ENCODE measurements around the gene PTPN23.
"Not testable (repeated sequence)": the region's sequence is repeated elsewhere in the genome, so short reads cannot be mapped to it uniquely, and the experiment has no call there.

The PTPN23 gene

DNA sequence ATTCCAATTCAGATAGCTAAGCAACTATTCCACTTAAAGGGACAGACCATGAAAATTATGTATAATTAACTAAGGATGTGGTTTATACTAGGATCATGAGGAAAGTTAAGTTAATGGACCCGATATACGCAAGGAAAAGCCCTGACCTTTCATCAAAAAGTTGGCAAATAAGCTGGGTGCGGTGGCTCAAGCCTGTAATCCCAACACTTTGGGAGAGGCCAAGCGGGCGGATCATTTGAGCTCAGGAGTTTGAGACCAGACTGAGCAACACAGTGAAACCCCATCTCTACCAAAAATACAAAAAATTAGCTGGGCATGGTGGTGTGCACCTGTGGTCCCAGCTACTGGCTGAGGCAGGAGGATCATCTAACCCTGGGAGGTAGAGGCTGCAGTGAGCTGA, 55.4 kb downstream of the PTPN23 start:
- no peak overlapping the region for H3K4me3 ChIP-seq (ENCODE audit: low read depth in 1 of 2, low read length in 2 of 2)
- H3K9ac ChIP-seq (ENCODE audit: low read length): no peak overlapping the region
- H3K4me1 ChIP-seq (ENCODE audit: insufficient read depth, low read length): no peaks in the 10 kb centered on the region
- H3K36me3 ChIP-seq (ENCODE audit: insufficient read depth, low read length): peaks cover 36% of the 10 kb centered on the region
- H3K27me3 ChIP-seq (ENCODE audit: control insufficient read depth in 1 of 2, insufficient read depth in 2 of 2, low read length in 2 of 2): no peaks in the 10 kb centered on the region
- no peaks in the 10 kb centered on the region for H3K9me3 ChIP-seq (ENCODE audit: low read length)
- H3K27ac ChIP-seq (ENCODE audit: low read depth, low read length): no peak overlapping the region

DNA sequence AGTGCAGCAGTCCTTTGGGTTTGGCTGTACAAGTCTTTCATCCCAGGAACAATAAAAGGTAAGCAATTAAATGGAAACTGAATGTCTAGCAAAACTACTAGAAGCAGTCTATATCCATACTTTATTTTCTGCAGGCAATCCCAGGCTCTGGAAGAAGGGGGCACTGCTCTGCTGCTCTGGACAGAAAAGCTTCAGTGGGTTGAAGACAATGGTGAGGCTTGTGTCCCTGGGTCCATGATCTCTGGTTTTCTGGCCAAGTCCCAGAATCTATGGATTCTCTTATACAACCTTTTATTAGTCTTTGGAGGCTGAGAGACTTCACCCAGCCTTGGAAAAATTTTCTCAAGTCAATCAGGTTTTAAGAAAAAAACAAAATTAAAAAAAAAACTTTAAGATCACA, 59.3 kb downstream of the PTPN23 start:
- Histone ChIP-seq H3K27ac (ENCODE audit: low read depth, low read length) (no peak overlapping the region), H3K36me3 (ENCODE audit: insufficient read depth, low read length) (peaks cover 23% of the 10 kb centered on the region), H3K9me3 (ENCODE audit: low read length) (no peaks in the 10 kb centered on the region), H3K9ac (ENCODE audit: low read length) (no peak overlapping the region), H3K4me1 (ENCODE audit: insufficient read depth, low read length) (peaks cover 13% of the 10 kb centered on the region), H3K4me3 (ENCODE audit: low read depth in 1 of 2, low read length in 2 of 2) (no peak overlapping the region), H3K27me3 (ENCODE audit: control insufficient read depth in 1 of 2, insufficient read depth in 2 of 2, low read length in 2 of 2) (no peaks in the 10 kb centered on the region)

DNA sequence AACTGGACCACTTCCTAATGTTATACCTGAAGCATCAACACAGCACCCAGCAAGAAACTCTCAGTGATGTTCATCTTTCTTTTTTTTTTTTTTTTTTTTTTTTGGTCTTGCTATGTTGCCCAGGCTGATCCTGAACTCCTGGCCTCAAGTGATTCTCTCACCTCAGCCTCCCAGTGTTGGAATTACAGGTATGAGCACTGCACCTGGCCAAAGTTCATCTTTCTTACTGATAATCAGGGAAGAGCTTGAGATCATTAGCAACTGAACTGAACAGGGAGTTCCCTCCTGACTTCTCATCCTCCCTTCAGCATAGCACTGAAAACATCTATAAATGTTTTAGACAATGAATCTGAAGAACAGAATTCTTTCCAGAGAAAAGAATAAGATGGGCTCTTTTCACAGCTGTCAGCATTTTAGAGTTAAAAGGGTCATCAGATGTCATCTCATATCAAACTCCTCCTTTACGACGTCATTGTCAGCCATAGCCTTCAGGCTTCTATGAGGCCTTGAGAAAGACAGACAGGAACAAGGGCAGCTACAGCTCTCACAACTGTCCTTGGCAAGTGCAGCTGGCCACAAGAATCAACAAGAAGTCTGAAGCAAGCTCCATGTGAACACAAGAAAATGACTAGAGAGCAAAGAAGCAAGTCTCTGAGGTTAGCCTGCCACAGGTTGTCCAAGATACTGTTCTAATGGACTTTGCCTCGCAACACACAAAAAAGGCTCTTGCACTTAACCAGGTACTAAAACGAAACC, 61.2 kb downstream of the PTPN23 start:
- no peak overlapping the region for H3K9ac ChIP-seq (ENCODE audit: low read length)
- H3K4me3 ChIP-seq (ENCODE audit: low read depth in 1 of 2, low read length in 2 of 2): no peak overlapping the region
- peaks cover 23% of the 10 kb centered on the region for H3K36me3 ChIP-seq (ENCODE audit: insufficient read depth, low read length)
- no peaks in the 10 kb centered on the region for H3K27me3 ChIP-seq (ENCODE audit: control insufficient read depth in 1 of 2, insufficient read depth in 2 of 2, low read length in 2 of 2)
- no peak overlapping the region for H3K27ac ChIP-seq (ENCODE audit: low read depth, low read length)
- peaks cover 13% of the 10 kb centered on the region for H3K4me1 ChIP-seq (ENCODE audit: insufficient read depth, low read length)
- H3K9me3 ChIP-seq (ENCODE audit: low read length): no peaks in the 10 kb centered on the region

DNA sequence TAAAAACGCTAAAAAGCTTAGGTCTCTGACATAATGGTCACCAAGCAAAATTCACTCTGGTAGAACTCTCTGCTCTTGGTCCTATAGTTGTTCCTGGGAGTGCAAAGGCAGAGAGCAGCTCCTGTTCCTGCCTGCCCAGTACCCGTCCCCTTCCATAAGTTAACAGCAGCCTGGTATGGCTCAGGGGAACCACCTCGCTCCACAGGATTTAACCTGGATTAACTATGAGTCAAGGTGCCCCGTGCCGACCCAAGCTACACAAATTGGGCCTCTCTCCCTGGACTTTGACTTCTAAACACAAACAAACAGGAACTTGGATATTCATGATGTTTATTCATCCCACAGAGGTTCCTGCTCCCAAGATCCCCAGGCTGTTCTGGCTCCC, 62.8 kb downstream of the PTPN23 start:
- Histone ChIP-seq H3K27ac (ENCODE audit: low read depth, low read length) (peak overlapping the region; percentile 57), H3K36me3 (ENCODE audit: insufficient read depth, low read length) (peaks cover 23% of the 10 kb centered on the region), H3K4me1 (ENCODE audit: insufficient read depth, low read length) (peaks cover 13% of the 10 kb centered on the region), H3K9me3 (ENCODE audit: low read length) (no peaks in the 10 kb centered on the region), H3K9ac (ENCODE audit: low read length) (no peak overlapping the region), H3K4me3 (ENCODE audit: low read depth in 1 of 2, low read length in 2 of 2) (no peak overlapping the region), H3K27me3 (ENCODE audit: control insufficient read depth in 1 of 2, insufficient read depth in 2 of 2, low read length in 2 of 2) (no peaks in the 10 kb centered on the region)

DNA sequence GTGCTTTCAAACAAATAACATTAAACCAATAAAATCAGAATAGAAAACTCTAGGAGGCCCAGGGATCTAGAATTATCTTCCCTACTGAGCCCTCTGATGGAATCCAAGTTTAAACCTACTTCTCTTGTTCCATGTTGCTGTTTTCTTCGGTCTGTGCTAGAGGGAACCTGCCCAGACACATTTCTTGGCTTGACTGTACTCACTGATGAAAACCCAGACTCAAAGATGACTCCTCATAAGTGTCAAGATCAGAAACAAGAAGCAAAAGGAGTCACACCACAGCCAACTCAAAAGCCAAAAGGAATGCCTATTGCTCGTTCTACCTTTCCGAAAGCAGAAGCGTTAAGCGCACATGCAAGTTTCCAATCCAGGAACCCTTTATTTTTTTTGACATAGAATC, 63.3 kb downstream of the PTPN23 start:
- H3K4me3 ChIP-seq (ENCODE audit: low read depth in 1 of 2, low read length in 2 of 2): no peak overlapping the region
- H3K9me3 ChIP-seq (ENCODE audit: low read length): no peaks in the 10 kb centered on the region
- H3K4me1 ChIP-seq (ENCODE audit: insufficient read depth, low read length): peaks cover 13% of the 10 kb centered on the region
- no peaks in the 10 kb centered on the region for H3K27me3 ChIP-seq (ENCODE audit: control insufficient read depth in 1 of 2, insufficient read depth in 2 of 2, low read length in 2 of 2)
- H3K36me3 ChIP-seq (ENCODE audit: insufficient read depth, low read length): peaks cover 22% of the 10 kb centered on the region
- H3K9ac ChIP-seq (ENCODE audit: low read length): no peak overlapping the region
- peak overlapping the region; percentile 57 for H3K27ac ChIP-seq (ENCODE audit: low read depth, low read length)

DNA sequence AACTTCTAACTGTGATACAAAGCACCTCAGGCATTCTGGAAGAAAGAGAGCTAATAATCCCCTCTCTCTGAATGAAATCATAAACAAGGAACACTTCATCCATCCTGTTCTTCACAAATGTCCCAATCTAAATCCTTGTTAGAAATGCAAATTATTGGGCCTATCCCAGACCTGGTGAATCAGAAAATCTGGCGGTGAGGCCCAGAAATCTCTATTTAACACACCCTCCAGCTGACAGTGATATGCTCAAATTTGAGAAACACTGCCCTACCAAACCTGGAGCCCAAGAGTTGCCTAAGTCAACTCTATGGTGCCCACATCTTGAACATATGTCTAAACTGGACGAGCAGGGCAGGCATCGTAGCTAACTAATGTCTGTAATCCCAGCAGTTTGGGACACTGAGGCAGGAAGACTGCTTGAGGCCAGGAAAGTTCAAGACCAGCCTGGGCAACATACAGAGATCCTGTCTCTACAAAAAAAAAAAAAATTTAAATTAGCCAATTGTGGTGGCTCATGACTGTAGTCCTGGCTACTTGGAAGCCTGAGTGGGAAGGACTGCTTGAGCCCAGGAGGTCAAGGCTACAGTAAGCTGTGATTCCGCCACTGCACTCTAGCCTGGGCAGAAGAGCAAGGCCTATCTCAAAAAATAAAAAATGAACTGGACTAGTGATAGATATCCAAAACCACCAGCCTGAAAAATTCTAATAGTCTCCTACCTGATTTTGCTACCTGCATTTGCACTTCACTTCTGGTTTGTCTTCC, 71.8 kb downstream of the PTPN23 start:
- Histone ChIP-seq H3K4me1 (ENCODE audit: insufficient read depth, low read length) (no peaks in the 10 kb centered on the region), H3K4me3 (ENCODE audit: low read depth in 1 of 2, low read length in 2 of 2) (no peak overlapping the region), H3K27me3 (ENCODE audit: control insufficient read depth in 1 of 2, insufficient read depth in 2 of 2, low read length in 2 of 2) (no peaks in the 10 kb centered on the region), H3K36me3 (ENCODE audit: insufficient read depth, low read length) (no peaks in the 10 kb centered on the region), H3K27ac (ENCODE audit: low read depth, low read length) (no peak overlapping the region), H3K9ac (ENCODE audit: low read length) (no peak overlapping the region), H3K9me3 (ENCODE audit: low read length) (no peaks in the 10 kb centered on the region)

DNA sequence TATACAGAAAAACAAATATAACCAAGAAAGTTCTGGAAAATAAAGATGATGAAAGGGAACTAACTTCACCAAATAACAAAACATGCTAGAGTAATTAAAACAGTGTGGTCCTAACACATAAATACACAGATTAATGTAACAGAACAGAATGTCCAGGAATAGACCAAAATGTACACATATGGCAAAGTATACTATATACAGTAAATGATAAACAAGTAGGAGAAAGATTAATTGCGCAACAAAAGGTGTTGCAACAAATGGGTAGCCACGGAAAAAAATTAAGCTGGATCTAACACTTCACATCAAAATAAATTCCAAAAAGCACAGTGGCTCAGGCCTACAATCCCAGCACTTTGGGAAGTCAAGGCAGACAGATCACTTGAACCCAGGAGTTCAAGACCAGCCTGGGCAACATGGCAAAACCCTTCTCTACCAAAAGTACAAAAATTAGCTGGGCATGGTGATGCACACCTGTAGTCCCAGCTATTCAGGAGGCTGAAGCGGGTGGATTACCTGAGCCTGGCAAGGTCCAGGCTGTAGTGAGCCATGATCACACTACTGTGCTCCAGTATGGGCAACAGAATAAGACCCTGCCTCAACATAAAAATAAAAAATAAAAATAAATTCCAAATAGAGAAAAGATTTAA, 75.1 kb downstream of the PTPN23 start:
- no peak overlapping the region for H3K27ac ChIP-seq (ENCODE audit: low read depth, low read length)
- H3K9me3 ChIP-seq (ENCODE audit: low read length): no peaks in the 10 kb centered on the region
- H3K27me3 ChIP-seq (ENCODE audit: control insufficient read depth in 1 of 2, insufficient read depth in 2 of 2, low read length in 2 of 2): no peaks in the 10 kb centered on the region
- no peak overlapping the region for H3K4me3 ChIP-seq (ENCODE audit: low read depth in 1 of 2, low read length in 2 of 2)
- no peaks in the 10 kb centered on the region for H3K4me1 ChIP-seq (ENCODE audit: insufficient read depth, low read length)
- no peak overlapping the region for H3K9ac ChIP-seq (ENCODE audit: low read length)
- H3K36me3 ChIP-seq (ENCODE audit: insufficient read depth, low read length): no peaks in the 10 kb centered on the region

DNA sequence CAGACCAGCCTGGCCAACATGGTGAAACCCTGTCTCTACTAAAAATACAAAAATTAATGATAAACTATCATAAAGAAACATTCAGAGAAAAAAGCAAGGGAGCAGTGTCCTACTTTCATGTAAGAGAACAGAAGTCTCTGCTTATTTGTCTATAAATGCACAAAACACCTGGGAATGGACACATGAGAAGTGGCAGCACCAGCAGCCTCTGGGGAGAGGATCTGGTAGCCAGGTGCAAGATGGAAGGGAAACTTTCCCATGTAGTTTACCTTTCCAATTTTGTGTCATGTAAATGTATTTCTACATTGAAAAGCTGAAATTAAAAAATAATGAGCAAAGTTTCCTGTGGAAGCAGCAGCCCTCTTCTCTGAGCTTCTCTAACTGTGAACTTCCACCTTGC, 76.2 kb downstream of the PTPN23 start:
- Histone ChIP-seq H3K4me1 (ENCODE audit: insufficient read depth, low read length) (no peaks in the 10 kb centered on the region), H3K27me3 (ENCODE audit: control insufficient read depth in 1 of 2, insufficient read depth in 2 of 2, low read length in 2 of 2) (no peaks in the 10 kb centered on the region), H3K36me3 (ENCODE audit: insufficient read depth, low read length) (no peaks in the 10 kb centered on the region), H3K27ac (ENCODE audit: low read depth, low read length) (no peak overlapping the region), H3K9me3 (ENCODE audit: low read length) (no peaks in the 10 kb centered on the region), H3K9ac (ENCODE audit: low read length) (no peak overlapping the region), H3K4me3 (ENCODE audit: low read depth in 1 of 2, low read length in 2 of 2) (no peak overlapping the region)

DNA sequence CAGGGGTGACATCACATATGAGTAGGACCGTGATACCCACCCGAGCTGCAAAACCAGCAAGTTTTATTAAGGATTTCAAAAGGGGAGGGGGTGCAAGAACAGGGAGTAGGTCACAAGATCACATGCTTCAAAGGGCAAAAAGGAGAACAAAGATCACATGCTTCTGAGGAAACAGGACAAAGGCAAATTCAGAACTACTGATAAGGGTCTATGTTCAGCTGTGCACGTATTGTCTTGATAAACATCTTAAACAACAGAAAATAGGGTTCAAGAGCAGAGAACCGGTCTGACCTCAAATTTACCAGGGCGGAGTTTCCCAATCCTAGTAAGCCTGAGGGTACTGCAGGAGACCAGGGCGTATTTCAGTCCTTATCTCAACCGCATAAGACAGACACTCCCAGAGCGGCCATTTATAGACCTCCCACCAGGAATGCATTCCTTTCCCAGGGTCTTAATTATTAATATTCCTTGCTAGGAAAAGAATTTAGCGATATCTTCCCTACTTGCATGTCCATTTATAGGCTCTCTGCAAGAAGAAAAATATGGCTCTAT, 78.8 kb downstream of the PTPN23 start:
- H3K4me1 ChIP-seq (ENCODE audit: insufficient read depth, low read length); H3K27me3 ChIP-seq (ENCODE audit: control insufficient read depth in 1 of 2, insufficient read depth in 2 of 2, low read length in 2 of 2); H3K9me3 ChIP-seq (ENCODE audit: low read length); H3K36me3 ChIP-seq (ENCODE audit: insufficient read depth, low read length); H3K4me3 ChIP-seq (ENCODE audit: low read depth in 1 of 2, low read length in 2 of 2); H3K27ac ChIP-seq (ENCODE audit: low read depth, low read length); H3K9ac ChIP-seq (ENCODE audit: low read length): not testable (repeated sequence)

Measured in muscle layer of colon (tissue), 2 donors.